A549 (cell line): ENCODE data around the gene KIAA2012. TPM values are rescaled to one million over a fixed set of nuclear protein-coding genes. Genes with fewer than 3 reads are reported as not detected.

Source experiments
- ATAC-seq, 2 experiments: fragments of 200-7000 bp in 1 of 2; fragments of >200 bp in 1 of 2; cut with Nextera tagmentation in 1 of 2; cut with Tn5 transposase in 1 of 2; 3 replicates each; pipeline versions ENCODE4 v1.8.0 to v1.9.1; 2018 to 2020; ENCODE audit warnings: mild to moderate bottlenecking in 1 of 2, moderate library complexity in 1 of 2
- CTCF ChIA-PET: fragments of 300-600 bp; sonication (Branson Sonifier 250); formaldehyde crosslinking; extraction: SDS; loops from one replicate; lab custom pipeline; 2021; ENCODE audit warnings: antibody characterized with exemption, inconsistent platforms; lab: Yijun Ruan, JAX
- POLR2A ChIA-PET: fragments of 350-600 bp; formaldehyde crosslinking; extraction: SDS; loops from one replicate; lab custom pipeline; 2021; ENCODE audit warnings: antibody characterized with exemption, inconsistent platforms; lab: Yijun Ruan, JAX
- DNase-seq, 2 experiments: peaks; one replicate each; pipeline versions ENCODE4 v3.0.0 to v3.0.0-alpha.2; 2011 to 2016; ENCODE audit warnings: low read depth in 1 of 2, low spot score in 1 of 2
- FAIRE-seq: peaks from 2 replicates; lab custom pipeline; 2011; peaks lifted over from hg19 to GRCh38; lab: Jason Lieb, UNC
- H3K27ac ChIP-seq, 2 experiments: fragments of >200 bp; sonication (Bioruptor Twin); formaldehyde crosslinking; 3 replicates each; pipeline ENCODE4 v1.5.1; 2016 to 2017
- H3K4me1 ChIP-seq: fragments of >200 bp; sonication (Bioruptor Twin); formaldehyde crosslinking; 3 replicates; pipeline ENCODE4 v1.6.1; 2016
- H3K4me2 ChIP-seq: fragments of >200 bp; sonication (Bioruptor Twin); formaldehyde crosslinking; 3 replicates; pipeline ENCODE4 v1.6.1; 2016
- H3K4me3 ChIP-seq: fragments of >200 bp; sonication (Bioruptor Twin); formaldehyde crosslinking; 3 replicates; pipeline ENCODE4 v1.5.1; 2016
- H3K9me3 ChIP-seq: fragments of >200 bp; sonication (Bioruptor Twin); formaldehyde crosslinking; 3 replicates; pipeline ENCODE4 v1.6.1; 2016
- BHLHE40 ChIP-seq: IDR thresholded peaks from 2 replicates; pipeline ENCODE4 v1.6.1; 2012; ENCODE audit warnings: low read depth, low read length, inconsistent platforms
- EHF ChIP-seq: fragments of 250-450 bp; sonication (Bioruptor Pico); IDR thresholded peaks from 2 replicates; pipeline ENCODE4 v1.5.0; 2020; ENCODE audit warnings: mild to moderate bottlenecking
- ESRRA ChIP-seq: fragments of 150-350 bp; IDR thresholded peaks from 2 replicates; pipeline ENCODE4 v1.6.1; 2014; ENCODE audit warnings: mild to moderate bottlenecking, low read length, borderline replicate concordance
- FOSL2 ChIP-seq, 2 experiments: fragments of 450-650 bp in 1 of 2; fragments of >200 bp in 1 of 2; sonication (Bioruptor Twin) in 1 of 2; formaldehyde crosslinking; IDR thresholded peaks; 2 replicates each; pipeline versions ENCODE4 v1.5.0 to v1.6.1; 2016 to 2020; ENCODE audit warnings: mild to moderate bottlenecking in 1 of 2, moderate library complexity in 1 of 2
- GATA3 ChIP-seq: IDR thresholded peaks from 2 replicates; pipeline ENCODE4 v1.6.1; 2012; ENCODE audit warnings: borderline replicate concordance
- HOXB13 ChIP-seq: fragments of 250-450 bp; sonication (Bioruptor Pico); IDR thresholded peaks from 2 replicates; pipeline ENCODE4 v1.5.0; 2020; ENCODE audit warnings: low read depth, mild to moderate bottlenecking, moderate library complexity
- HOXB5 ChIP-seq: fragments of 250-450 bp; sonication (Bioruptor Pico); IDR thresholded peaks from 2 replicates; pipeline ENCODE4 v1.5.0; 2020; ENCODE audit warnings: mild to moderate bottlenecking, moderate library complexity
- JUN ChIP-seq, 2 experiments: fragments of >200 bp; sonication (Bioruptor Twin); formaldehyde crosslinking; IDR thresholded peaks; 2 replicates in 1 of 2; 3 replicates in 1 of 2; pipeline ENCODE4 v1.6.1; 2016 to 2017
- KDM1A ChIP-seq: fragments of 200-600 bp; sonication (generic); IDR thresholded peaks from 2 replicates; pipeline ENCODE4 v1.6.1; 2016; ENCODE audit warnings: low read depth, mild to moderate bottlenecking
- KDM5A ChIP-seq: fragments of 200-600 bp; sonication (generic); IDR thresholded peaks from 2 replicates; pipeline ENCODE4 v1.6.1; 2016; ENCODE audit warnings: antibody characterized with exemption, mild to moderate bottlenecking
- POLR2AphosphoS2 ChIP-seq: conservative IDR thresholded peaks from 2 replicates; pipeline ENCODE4 v1.6.1; 2012; ENCODE audit warnings: low read length, improper control_type of control experiment, inconsistent platforms
- RAD21 ChIP-seq, 2 experiments: fragments of >200 bp in 1 of 2; sonication (Bioruptor Twin) in 1 of 2; formaldehyde crosslinking in 1 of 2; IDR thresholded peaks in 1 of 2; conservative IDR thresholded peaks in 1 of 2; 2 replicates in 1 of 2; 3 replicates in 1 of 2; pipeline ENCODE4 v1.6.1; 2012 to 2018; ENCODE audit warnings: inconsistent platforms in 1 of 2
- RARB ChIP-seq: fragments of 250-450 bp; sonication (Bioruptor Pico); IDR thresholded peaks from 2 replicates; pipeline ENCODE4 v1.8.0; 2021; ENCODE audit warnings: mild to moderate bottlenecking, moderate library complexity
- RCOR1 ChIP-seq: fragments of 150-350 bp; IDR thresholded peaks from 2 replicates; pipeline ENCODE4 v1.6.1; 2014; ENCODE audit warnings: antibody characterized with exemption, low read length, low read depth
- RFX5 ChIP-seq: fragments of 450-650 bp; IDR thresholded peaks from 2 replicates; pipeline ENCODE4 v1.7.1; 2014; ENCODE audit warnings: antibody characterized with exemption, mild to moderate bottlenecking, moderate library complexity
- SMC3 ChIP-seq: fragments of >200 bp; sonication (Bioruptor Twin); formaldehyde crosslinking; IDR thresholded peaks from 3 replicates; pipeline ENCODE4 v1.6.1; 2018; ENCODE audit warnings: inconsistent platforms
- ZC3H11A ChIP-seq: fragments of 450-650 bp; IDR thresholded peaks from 2 replicates; pipeline ENCODE4 v1.6.1; 2014; ENCODE audit warnings: antibody characterized with exemption, mild to moderate bottlenecking
- ZFP36 ChIP-seq: fragments of 450-650 bp; IDR thresholded peaks from 2 replicates; pipeline ENCODE4 v1.6.1; 2014; ENCODE audit warnings: borderline replicate concordance; ENCODE audit not compliant: partially characterized antibody
- ZSCAN20 ChIP-seq: fragments of 250-450 bp; sonication (Bioruptor Pico); IDR thresholded peaks from 2 replicates; pipeline ENCODE4 v1.8.0; 2022; ENCODE audit warnings: mild to moderate bottlenecking, moderate library complexity
- WGBS: methylation state at CpG from one replicate; pipeline ENCODE4 v1.1.6; 2017; ENCODE audit errors: missing lambda C conversion rate; 5-methylcytosine and 5-hydroxymethylcytosine counted together
- polyA plus RNA-seq, 4 experiments: library from polyadenylated mRNA; depleted of rRNA in 3 of 4; stranded (reverse); fragments of >200 nt; fragmentation: RNase III in 1 of 4; extraction: RNeasy Plus Mini Kit Qiagen cat#74134 plus additional on column Dnase treatment in 1 of 4; gene quantifications; 2 replicates in 3 of 4; 3 replicates in 1 of 4; pipeline ENCODE4 v1.2.3, GENCODE V29; 2011 to 2017
- TF ChIP-seq, protein P1 (sequence below): fragments of 200-600 bp; sonication (generic); IDR thresholded peaks from 2 replicates; pipeline ENCODE4 v1.6.1; 2016; ENCODE audit warnings: antibody characterized with exemption, mild to moderate bottlenecking, moderate library complexity
- TF ChIP-seq, protein P2 (sequence below): fragments of >200 bp; sonication (Bioruptor Twin); formaldehyde crosslinking; IDR thresholded peaks from 3 replicates; pipeline ENCODE4 v1.5.1; 2016
- TF ChIP-seq, protein P3 (sequence below): fragments of 450-650 bp; IDR thresholded peaks from 2 replicates; pipeline ENCODE4 v1.6.1; 2014; ENCODE audit warnings: antibody characterized with exemption
- TF ChIP-seq, protein P4 (sequence below): IDR thresholded peaks from 2 replicates; pipeline ENCODE4 v1.6.1; 2012
- TF ChIP-seq, protein P5 (sequence below): fragments of 150-350 bp; IDR thresholded peaks from 2 replicates; pipeline ENCODE4 v1.6.1; 2014; ENCODE audit warnings: low read depth, mild to moderate bottlenecking, low read length
- TF ChIP-seq, protein P6 (sequence below): fragments of >200 bp; sonication (Bioruptor Twin); formaldehyde crosslinking; IDR thresholded peaks from 2 replicates; pipeline ENCODE4 v1.6.1; 2016
- TF ChIP-seq, protein P7 (sequence below): fragments of 250-450 bp; sonication (Bioruptor Pico); IDR thresholded peaks from 2 replicates; pipeline ENCODE4 v1.5.0; 2020; ENCODE audit warnings: low read depth, mild to moderate bottlenecking, moderate library complexity

The KIAA2012 gene
- polyA plus RNA-seq, 2 of the 4 experiments (the other 2 are of a cell fraction): 0.01 to 0.04 TPM

DNA sequence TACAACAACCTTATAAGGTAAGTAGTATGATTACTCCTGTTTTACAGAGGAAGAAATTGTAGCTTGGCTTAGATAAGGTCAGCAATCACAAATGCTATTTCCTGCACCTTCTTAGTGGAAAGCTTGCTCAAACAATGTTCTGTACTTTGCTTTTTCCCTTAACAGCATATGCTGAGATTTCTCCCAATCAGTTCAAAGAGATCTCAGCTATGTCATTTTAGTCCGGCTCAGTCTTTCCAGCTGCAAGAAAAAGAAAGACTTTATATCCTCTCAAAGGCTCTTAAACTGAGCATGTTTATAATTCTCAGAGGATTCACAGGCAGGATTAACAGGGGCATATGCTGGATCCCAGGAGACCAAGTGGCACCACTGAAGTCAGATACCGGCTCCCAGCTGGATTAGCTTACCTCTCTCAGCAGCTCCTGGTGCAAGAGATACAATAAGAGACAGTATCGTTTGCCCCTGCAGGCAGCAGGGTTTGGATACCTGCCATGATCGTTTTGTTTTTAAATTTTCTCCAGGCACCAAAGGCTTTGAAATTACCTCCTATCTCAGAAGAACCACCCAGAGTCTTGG lies 29.5 kb downstream of the KIAA2012 start:
- DNase-seq (no peak), ATAC-seq (no peak), FAIRE-seq (no peak)
- Histone ChIP-seq H3K4me2 (no peak overlapping the region), H3K4me3 (no peak overlapping the region), H3K4me1 (no peaks in the 10 kb centered on the region), H3K9me3 (no peaks in the 10 kb centered on the region), H3K27ac (no peak overlapping the region)
- ChIA-PET POLR2A (no interaction called here), CTCF (interaction anchor here (0.5 to 2.4 kb wide), 6 partner anchors 14 to 242 kb away, joined by 3 to 10 read pairs (median 6); no protein-coding TSS in a partner anchor)
- WGBS: 60% methylated on average over 4 of the region's 4 CpGs
- no peak for TF ChIP-seq KDM5A
- no peak for TF ChIP-seq GATA3
- no peak for TF ChIP-seq ZFP36
- no peak for TF ChIP-seq POLR2AphosphoS2
- no peak for TF ChIP-seq ZSCAN20 (CRISPR knock-in tag)
- no peak for TF ChIP-seq KDM1A
- no peak for TF ChIP-seq RCOR1
- TF ChIP-seq RFX5: no peak

DNA sequence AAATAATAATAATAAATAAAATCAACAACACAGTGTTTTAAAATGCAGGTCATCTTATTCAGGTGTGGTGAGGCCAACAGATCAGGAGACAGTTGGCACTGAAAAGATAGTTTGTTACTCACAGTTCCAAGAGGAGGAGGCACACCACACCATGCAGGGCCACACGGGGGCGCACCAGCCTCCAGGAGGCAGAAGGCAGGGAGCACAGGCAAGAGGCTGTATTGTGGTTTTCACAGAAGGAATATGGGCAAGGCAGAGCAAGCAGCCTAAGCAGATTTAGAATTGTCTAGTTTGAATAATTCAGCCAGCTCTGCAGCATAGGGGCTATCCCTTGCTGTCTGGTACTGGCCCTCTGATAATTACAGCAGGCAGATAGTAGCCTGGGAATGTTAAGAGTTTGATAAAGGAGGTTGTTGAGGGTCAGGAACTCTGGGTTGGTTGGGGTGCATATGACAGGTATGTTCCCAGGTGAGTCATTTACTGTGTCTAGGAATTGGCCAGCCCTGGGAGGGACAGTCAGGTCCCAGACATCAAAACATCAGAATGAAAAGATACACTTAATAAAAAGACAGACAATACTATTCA lies 31.3 kb downstream of the KIAA2012 start:
- H3K4me2 ChIP-seq: no peak overlapping the region
- DNase-seq: peak; percentile 31 to 65
- FAIRE-seq: no peak
- no peak overlapping the region for H3K4me3 ChIP-seq
- H3K27ac ChIP-seq: peak overlapping the region in 1 of 2 experiments; percentile 25; a peak in 2 of 6 replicates
- 4% methylated on average over 2 of the region's 2 CpGs for WGBS
- CTCF ChIA-PET: interaction anchor here (0.6 to 2.4 kb wide), 18 partner anchors 10 to 244 kb away, joined by 3 to 10 read pairs (median 4); no protein-coding TSS in a partner anchor
- TF ChIP-seq RAD21 (conservative IDR thresholded peaks at IDR 0.05 in 1 of 2, IDR thresholded peaks at IDR 0.05 in 1 of 2) (peak; percentile 74 to 77), ZC3H11A (no peak), ESRRA (no peak), HOXB5 (CRISPR knock-in tag) (no peak), JUN (IDR thresholded peaks at IDR 0.05) (no peak), BHLHE40 (no peak), SMC3 (peak; percentile 84), HOXB13 (CRISPR knock-in tag) (no peak), EHF (CRISPR knock-in tag) (no peak), RARB (CRISPR knock-in tag) (no peak), FOSL2 (IDR thresholded peaks at IDR 0.05) (no peak), FOSL2 (CRISPR knock-in tag; IDR thresholded peaks at IDR 0.05) (no peak)
- TF ChIP-seq, protein P1, sequence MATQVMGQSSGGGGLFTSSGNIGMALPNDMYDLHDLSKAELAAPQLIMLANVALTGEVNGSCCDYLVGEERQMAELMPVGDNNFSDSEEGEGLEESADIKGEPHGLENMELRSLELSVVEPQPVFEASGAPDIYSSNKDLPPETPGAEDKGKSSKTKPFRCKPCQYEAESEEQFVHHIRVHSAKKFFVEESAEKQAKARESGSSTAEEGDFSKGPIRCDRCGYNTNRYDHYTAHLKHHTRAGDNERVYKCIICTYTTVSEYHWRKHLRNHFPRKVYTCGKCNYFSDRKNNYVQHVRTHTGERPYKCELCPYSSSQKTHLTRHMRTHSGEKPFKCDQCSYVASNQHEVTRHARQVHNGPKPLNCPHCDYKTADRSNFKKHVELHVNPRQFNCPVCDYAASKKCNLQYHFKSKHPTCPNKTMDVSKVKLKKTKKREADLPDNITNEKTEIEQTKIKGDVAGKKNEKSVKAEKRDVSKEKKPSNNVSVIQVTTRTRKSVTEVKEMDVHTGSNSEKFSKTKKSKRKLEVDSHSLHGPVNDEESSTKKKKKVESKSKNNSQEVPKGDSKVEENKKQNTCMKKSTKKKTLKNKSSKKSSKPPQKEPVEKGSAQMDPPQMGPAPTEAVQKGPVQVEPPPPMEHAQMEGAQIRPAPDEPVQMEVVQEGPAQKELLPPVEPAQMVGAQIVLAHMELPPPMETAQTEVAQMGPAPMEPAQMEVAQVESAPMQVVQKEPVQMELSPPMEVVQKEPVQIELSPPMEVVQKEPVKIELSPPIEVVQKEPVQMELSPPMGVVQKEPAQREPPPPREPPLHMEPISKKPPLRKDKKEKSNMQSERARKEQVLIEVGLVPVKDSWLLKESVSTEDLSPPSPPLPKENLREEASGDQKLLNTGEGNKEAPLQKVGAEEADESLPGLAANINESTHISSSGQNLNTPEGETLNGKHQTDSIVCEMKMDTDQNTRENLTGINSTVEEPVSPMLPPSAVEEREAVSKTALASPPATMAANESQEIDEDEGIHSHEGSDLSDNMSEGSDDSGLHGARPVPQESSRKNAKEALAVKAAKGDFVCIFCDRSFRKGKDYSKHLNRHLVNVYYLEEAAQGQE: no peak
- TF ChIP-seq, protein P2, sequence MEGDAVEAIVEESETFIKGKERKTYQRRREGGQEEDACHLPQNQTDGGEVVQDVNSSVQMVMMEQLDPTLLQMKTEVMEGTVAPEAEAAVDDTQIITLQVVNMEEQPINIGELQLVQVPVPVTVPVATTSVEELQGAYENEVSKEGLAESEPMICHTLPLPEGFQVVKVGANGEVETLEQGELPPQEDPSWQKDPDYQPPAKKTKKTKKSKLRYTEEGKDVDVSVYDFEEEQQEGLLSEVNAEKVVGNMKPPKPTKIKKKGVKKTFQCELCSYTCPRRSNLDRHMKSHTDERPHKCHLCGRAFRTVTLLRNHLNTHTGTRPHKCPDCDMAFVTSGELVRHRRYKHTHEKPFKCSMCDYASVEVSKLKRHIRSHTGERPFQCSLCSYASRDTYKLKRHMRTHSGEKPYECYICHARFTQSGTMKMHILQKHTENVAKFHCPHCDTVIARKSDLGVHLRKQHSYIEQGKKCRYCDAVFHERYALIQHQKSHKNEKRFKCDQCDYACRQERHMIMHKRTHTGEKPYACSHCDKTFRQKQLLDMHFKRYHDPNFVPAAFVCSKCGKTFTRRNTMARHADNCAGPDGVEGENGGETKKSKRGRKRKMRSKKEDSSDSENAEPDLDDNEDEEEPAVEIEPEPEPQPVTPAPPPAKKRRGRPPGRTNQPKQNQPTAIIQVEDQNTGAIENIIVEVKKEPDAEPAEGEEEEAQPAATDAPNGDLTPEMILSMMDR: peak; percentile 76
- TF ChIP-seq, protein P3, sequence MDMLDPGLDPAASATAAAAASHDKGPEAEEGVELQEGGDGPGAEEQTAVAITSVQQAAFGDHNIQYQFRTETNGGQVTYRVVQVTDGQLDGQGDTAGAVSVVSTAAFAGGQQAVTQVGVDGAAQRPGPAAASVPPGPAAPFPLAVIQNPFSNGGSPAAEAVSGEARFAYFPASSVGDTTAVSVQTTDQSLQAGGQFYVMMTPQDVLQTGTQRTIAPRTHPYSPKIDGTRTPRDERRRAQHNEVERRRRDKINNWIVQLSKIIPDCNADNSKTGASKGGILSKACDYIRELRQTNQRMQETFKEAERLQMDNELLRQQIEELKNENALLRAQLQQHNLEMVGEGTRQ: no peak
- TF ChIP-seq, protein P4, sequence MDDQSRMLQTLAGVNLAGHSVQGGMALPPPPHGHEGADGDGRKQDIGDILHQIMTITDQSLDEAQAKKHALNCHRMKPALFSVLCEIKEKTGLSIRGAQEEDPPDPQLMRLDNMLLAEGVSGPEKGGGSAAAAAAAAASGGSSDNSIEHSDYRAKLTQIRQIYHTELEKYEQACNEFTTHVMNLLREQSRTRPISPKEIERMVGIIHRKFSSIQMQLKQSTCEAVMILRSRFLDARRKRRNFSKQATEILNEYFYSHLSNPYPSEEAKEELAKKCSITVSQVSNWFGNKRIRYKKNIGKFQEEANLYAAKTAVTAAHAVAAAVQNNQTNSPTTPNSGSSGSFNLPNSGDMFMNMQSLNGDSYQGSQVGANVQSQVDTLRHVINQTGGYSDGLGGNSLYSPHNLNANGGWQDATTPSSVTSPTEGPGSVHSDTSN: no peak
- TF ChIP-seq, protein P5, sequence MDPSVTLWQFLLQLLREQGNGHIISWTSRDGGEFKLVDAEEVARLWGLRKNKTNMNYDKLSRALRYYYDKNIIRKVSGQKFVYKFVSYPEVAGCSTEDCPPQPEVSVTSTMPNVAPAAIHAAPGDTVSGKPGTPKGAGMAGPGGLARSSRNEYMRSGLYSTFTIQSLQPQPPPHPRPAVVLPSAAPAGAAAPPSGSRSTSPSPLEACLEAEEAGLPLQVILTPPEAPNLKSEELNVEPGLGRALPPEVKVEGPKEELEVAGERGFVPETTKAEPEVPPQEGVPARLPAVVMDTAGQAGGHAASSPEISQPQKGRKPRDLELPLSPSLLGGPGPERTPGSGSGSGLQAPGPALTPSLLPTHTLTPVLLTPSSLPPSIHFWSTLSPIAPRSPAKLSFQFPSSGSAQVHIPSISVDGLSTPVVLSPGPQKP: no peak
- TF ChIP-seq, protein P6, sequence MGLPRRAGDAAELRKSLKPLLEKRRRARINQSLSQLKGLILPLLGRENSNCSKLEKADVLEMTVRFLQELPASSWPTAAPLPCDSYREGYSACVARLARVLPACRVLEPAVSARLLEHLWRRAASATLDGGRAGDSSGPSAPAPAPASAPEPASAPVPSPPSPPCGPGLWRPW: no peak
- TF ChIP-seq, protein P7, sequence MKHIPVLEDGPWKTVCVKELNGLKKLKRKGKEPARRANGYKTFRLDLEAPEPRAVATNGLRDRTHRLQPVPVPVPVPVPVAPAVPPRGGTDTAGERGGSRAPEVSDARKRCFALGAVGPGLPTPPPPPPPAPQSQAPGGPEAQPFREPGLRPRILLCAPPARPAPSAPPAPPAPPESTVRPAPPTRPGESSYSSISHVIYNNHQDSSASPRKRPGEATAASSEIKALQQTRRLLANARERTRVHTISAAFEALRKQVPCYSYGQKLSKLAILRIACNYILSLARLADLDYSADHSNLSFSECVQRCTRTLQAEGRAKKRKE: no peak
- TF ChIP-seq, all 56 proteins: peak for 3
- POLR2A ChIA-PET: no interaction called here
- peak; percentile 74 to 94; a peak in 5 of 6 replicates for ATAC-seq
- no peaks in the 10 kb centered on the region for H3K9me3 ChIP-seq
- peaks cover 4% of the 10 kb centered on the region for H3K4me1 ChIP-seq
